ENCODE results near the gene PCDHGA2.
"Not testable (repeated sequence)": the region's sequence is repeated elsewhere in the genome, so short reads cannot be mapped to it uniquely, and the experiment has no call there.

Gene PCDHGA2

DNA sequence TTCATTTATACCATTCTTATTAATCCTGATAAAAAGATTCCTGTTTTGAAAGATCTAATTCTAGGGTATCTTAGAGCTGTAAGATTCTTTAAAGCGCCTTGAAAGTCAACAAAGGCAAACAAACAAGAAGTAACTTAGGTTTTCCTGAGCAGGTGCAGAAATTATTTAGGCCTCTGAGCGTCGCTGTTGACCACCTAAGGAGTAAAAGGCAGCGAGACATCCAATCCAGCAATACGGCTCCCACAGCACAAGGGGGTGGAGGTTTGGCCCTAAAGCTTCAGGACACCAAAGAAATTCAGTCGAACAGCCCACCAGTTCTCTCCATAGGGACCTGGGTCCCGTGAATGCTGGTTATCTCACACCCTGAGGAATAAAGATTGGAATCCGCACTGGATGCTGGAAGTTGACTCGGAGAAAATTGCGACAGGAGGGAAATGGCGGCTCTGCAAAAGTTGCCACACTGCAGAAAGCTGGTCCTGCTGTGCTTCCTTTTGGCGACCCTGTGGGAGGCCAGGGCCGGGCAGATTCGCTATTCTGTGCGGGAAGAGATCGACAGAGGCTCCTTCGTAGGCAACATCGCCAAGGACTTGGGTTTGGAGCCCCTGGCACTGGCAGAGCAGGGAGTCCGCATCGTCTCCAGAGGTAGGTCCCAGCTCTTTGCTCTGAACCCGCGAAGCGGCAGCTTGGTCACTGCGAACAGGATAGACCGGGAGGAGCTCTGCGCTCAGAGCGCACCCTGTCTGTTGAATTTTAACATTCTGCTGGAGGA lies at the start of gene PCDHGA2:
PCDHGA2 (plus strand) TSS at position 223 of the 769 bp plus-strand sequence.
- DNase-seq (ENCODE audit: low read depth in 2 of 2, low spot score in 1 of 2) = no peak

GRCh38 chr5:141298376-141298775 lies 40.2 kb upstream of the PCDHGA2 start:
- no peak for DNase-seq (ENCODE audit: low read depth in 2 of 2, low spot score in 1 of 2)

- no peak for DNase-seq (ENCODE audit: low read depth in 2 of 2, low spot score in 1 of 2)
These were observed 34.8 kb upstream of the PCDHGA2 start, which contains the start of gene SLC25A2 for GRCh38 chr5:141303756-141304155. TSS of gene SLC25A2 (minus strand) at chr5:141304049. CDS start at chr5:141303865, 184 bp downstream.

DNA sequence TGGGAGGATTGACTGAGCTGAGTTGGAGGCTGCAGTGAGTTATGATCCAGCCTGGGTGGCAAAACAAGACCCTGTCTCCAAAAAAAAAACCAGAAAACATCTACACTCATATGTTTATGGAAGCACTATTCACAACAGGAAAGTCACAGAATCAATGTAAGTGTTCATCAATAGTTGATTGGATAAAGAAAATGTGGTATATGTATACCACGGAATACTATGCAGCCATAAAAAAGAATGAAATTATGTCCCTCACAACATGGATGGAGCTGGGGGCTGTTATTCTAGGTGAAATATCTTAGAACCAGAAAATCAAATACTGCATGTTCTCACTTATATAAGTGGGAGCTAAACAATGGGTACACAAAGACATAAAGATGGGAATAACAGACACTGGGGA lies 31.9 kb upstream of the PCDHGA2 start:
- no peak for DNase-seq (ENCODE audit: low read depth in 2 of 2, low spot score in 1 of 2)

DNA sequence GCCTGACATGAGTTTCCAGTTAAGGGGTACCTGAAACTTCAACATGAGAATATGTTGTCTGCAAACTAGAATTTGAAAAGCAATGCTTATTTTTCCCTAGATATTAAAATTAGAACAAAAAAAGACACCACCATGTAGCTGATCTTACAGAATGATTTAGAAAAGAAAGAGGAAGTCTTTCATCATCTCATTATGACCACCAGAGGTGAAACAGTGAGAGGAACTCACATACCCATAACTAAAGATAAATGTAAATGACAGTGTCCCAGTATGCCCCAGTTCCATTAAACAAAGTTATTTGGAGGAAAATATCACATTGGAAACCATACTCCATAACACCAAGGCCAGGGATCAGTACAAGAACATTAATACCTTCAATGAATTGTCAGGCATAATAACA lies 24.8 kb upstream of the PCDHGA2 start:
- DNase-seq (ENCODE audit: low read depth in 2 of 2, low spot score in 1 of 2) = no peak

DNA sequence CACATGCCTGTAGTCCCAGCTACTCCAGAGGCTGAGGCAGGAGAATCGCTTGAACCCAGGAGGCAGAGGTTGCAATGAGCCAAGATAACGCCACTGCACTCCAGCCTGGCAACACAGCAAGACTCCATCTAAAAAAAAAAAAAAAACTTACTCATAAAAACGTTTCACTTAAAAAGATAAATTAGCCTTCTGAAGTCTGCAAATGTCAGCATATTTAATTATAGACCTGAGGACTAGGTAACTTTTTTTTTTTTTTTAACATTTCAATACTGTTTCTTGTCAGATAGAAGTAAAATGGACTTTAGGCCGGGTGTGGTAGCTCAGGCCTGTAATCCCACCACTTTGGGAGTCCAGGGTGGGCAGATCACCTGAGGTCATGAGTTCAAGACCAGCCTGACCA lies 21.6 kb upstream of the PCDHGA2 start:
- DNase-seq (ENCODE audit: low read depth in 2 of 2, low spot score in 1 of 2) = not testable (repeated sequence)

DNA sequence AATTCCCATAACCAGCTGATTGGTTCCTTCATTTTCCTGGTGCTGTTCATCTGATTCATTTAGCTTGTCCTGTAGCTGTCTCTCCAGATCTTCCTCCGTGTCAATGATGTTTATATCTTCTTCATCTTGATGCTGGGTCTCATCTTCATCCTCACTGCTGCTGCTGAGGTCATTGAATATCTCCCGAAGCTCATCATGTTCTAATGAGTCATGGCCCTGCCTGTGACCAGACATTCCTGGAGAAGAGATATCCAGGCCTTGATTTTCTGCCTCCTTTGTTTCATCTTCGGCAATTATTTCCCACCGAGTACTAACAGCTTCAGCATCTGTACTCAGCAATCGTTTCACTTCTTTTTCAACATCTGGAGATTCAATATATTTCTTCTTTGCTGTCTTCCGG lies 19.4 kb upstream of the PCDHGA2 start:
- no peak for DNase-seq (ENCODE audit: low read depth in 2 of 2, low spot score in 1 of 2)

- DNase-seq (ENCODE audit: low read depth in 2 of 2, low spot score in 1 of 2) = no peak
These were observed 18.9 kb upstream of the PCDHGA2 start for GRCh38 chr5:141319699-141320098.

DNA sequence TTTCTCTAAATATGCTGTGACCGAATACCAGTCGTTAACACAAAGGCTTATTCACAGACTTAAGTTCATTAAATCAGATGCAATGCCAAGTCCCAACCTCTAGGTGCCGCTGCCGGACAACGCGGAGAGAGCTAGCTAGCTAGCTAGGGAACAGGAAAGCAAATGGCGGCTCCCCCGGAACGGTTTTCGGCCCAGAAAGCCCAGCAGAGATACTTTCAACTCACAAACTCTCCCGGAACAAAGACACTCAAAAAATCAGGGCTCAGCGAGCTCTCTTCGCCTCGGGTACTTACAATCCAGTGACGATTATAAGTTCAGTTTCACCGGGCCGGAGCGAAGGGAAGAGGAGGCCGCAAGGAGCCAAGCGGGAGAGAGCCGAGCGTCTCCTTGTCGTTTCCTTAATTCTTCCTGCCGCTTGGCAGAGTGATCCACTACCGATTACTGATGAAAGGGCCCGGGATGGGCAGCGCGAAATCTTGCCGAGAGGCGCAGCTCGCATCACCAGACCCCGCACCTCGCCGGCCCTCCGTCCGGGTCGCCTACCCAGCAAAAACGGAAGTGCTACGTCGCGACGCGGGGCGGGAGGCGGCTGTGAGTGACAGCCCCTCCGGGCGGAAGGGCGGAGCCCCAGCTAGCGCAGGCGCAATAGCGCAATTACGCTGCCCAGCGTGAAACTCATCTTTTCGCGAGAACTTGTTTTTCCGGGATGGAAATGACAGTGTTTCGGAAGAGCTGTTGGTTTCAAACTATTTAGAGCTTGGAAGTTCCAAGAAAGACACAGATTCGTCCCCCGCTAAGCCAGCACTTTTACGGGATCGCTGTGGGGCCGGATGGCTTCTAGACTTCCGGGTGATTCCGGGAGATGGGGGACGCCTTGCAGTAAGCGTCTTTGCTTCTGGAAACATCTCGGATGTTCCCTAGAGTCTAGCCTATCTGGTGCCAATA lies 18.1 kb upstream of the PCDHGA2 start, which contains the start of gene TAF7:
TAF7 (minus strand) TSS at position 560 of the 945 bp plus-strand sequence. CDS start 740 bp downstream, outside the sequence.
- DNase-seq (ENCODE audit: low read depth in 2 of 2, low spot score in 1 of 2) = peak; percentile 84 to 86

GRCh38 chr5:141322261-141322660 lies 16.3 kb upstream of the PCDHGA2 start:
- DNase-seq (ENCODE audit: low read depth in 2 of 2, low spot score in 1 of 2) = no peak

DNA sequence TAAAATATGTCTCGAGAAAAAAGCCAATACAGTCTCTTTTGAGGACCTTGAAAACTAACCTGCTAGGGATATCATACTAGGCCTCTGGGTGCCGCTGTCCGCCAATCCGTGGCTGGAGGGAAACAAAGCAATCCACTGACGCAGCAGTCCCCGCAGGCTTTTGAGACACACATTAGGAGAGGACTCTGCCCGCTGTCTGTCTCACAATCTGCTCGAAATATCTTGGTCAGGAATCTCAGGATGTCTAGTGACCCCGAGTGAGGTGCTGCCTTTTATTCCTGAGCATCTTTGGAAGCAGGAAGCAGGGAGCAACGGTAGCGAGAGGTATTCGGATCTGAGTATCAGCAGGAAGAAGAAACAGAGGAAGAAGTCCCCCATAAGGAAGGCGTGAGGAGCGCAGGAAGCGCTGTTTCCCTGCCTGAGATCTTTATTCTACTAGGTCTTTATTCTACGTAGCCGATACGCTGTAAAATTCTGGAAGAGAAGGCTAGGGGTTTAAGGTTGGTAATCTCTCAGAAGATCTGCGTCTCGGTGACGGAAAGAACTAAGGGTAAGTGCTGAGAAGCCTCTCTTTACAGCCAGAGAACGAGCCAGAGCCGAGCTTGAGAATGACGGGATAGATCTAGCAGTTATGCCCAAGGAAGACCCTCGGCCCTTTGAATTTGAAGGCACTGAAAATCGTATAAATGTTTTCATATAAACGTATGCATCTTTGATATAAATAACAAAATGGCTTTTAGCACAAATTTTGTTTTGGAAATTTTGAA lies 12.3 kb upstream of the PCDHGA2 start:
- DNase-seq (ENCODE audit: low read depth in 2 of 2, low spot score in 1 of 2) = peak; percentile 25 to 43

- DNase-seq (ENCODE audit: low read depth in 2 of 2, low spot score in 1 of 2) = no peak
These were observed 10.3 kb upstream of the PCDHGA2 start for GRCh38 chr5:141328231-141328630.

- no peak for DNase-seq (ENCODE audit: low read depth in 2 of 2, low spot score in 1 of 2)
These were observed 8.1 kb upstream of the PCDHGA2 start, which contains the start of gene PCDHGA1 for GRCh38 chr5:141330299-141331080. TSS of gene PCDHGA1 (plus strand) at chr5:141330514.

DNA sequence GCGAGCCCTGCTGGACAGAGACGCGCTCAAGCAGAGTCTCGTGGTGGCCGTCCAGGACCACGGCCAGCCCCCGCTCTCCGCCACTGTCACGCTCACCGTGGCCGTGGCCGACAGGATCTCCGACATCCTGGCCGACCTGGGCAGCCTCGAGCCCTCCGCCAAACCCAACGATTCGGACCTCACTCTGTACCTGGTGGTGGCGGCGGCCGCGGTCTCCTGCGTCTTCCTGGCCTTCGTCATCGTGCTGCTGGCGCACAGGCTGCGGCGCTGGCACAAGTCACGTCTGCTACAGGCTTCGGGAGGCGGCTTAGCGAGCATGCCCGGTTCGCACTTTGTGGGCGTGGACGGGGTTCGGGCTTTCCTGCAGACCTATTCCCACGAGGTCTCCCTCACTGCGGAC lies 6.0 kb upstream of the PCDHGA2 start:
- not testable (repeated sequence) for DNase-seq (ENCODE audit: low read depth in 2 of 2, low spot score in 1 of 2)

- not testable (repeated sequence) for DNase-seq (ENCODE audit: low read depth in 2 of 2, low spot score in 1 of 2)
These were observed 2.3 kb downstream of the PCDHGA2 start for GRCh38 chr5:141340781-141341354.

DNA sequence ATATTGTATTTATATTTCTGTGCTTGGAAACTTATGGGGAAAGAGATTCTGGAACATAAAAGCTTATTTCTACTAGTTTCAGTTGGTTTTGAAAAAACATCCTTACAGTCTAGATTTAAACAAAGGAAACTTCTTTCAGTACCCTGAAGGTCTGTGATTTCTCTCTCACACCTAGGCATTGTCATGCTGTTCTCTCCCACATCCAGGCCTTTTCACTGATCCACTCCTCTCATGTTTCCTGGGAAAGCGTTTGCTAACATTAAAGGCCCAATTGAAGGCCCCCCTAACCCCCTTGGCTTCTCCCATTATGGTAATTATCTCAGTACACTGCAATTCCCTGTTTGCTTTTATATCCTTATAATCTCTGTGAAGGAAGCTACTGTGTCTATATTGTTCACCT lies 4.2 kb downstream of the PCDHGA2 start:
- no peak for DNase-seq (ENCODE audit: low read depth in 2 of 2, low spot score in 1 of 2)

DNA sequence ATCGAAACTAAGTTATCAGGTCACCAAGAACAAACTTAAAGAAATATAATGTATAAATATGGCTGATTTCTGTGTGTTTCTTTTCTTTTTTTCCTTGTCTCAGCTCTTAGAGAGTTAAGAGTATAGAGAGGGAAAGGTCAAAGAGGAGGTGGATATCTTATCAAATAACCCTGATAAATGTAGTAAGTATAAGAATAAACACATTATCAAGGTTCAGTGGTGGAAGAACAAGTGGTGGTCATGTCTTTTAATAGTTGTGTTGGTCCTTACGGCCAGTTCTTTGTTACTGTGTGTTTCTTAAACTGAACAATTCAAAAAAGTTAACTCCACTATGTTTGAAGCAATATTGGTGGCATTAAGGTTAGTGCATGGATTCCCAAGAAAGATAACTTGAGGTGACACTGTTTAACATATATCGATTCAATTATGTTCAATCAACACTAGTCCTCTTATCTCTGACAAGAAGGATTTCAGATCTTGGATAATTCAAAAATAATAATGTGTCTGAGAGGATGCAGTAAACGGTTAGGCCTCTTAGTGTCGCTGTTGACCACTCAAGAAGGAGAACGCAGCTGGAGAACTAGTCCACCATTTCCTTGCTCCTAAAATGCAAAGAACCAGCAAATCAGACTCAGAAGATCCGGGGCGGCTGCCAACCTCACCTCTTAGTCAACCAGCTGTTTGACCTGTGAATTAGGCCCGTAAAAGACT lies 4.8 kb downstream of the PCDHGA2 start, which contains the start of gene PCDHGA3:
PCDHGA3 (plus strand) TSS at position 588 of the 711 bp plus-strand sequence. CDS start 205 bp downstream, outside the sequence.
- no peak for DNase-seq (ENCODE audit: low read depth in 2 of 2, low spot score in 1 of 2)

DNA sequence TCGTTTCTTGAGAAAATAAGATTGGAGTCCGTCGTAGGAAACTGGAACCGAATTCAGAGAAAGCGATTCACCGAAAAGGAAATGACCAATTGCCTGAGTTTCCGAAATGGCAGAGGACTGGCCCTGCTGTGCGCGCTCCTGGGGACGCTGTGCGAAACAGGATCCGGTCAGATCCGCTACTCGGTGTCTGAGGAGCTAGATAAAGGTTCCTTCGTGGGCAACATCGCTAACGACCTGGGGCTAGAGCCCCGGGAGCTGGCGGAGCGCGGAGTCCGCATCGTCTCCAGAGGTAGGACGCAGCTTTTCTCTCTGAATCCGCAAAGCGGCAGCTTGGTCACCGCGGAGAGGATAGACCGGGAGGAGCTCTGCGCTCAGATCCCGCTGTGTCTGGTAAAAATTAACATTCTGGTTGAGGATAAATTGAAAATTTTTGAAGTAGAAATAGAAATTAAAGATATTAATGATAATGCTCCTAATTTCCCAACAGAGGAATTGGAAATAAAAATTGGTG lies 5.4 kb downstream of the PCDHGA2 start:
- no peak for DNase-seq (ENCODE audit: low read depth in 2 of 2, low spot score in 1 of 2)

GRCh38 chr5:141345327-141345726 lies 6.8 kb downstream of the PCDHGA2 start:
- DNase-seq (ENCODE audit: low read depth in 2 of 2, low spot score in 1 of 2) = no peak

All from stimulated activated CD8-positive, alpha-beta memory T cell treated with anti-CD3 and anti-CD28 coated beads, Interleukin-4, amount 100 ng/mL, for 4 hours (primary cell).